ENCODE results near the gene TUBB3.

The TUBB3 gene

DNA sequence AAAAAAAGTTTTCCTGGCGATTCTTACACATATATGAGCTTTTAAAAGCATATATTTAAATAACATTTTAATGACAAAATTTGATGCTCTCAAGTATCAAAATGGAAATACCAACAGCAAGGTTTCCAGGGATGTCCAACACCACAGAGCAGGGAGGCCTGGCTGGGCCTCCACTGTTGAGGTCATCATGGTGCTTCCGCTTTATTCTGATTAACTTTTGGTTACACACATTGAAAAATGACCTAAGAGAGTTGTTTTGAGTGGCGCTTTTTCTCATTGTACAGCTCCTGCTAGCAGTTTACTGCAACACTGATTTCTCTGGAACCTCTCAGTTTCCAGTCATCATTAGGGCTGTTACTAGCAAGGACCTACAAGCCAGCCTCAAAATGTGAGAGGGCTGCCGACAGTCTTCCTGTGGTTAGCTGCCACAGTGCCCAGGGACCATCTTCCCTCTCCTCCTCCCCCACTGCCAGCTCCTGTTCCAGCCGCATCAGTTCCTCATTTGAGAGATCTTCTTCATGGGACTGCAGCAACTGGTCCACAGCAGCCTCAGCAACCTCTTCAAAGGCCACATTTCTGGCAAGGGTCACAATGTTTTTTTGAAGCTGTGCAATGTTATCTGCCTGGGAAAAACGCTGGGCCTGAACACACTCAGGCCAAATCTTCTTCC, 46.7 kb downstream of the TUBB3 start:
- DNase-seq, result no peak

DNA sequence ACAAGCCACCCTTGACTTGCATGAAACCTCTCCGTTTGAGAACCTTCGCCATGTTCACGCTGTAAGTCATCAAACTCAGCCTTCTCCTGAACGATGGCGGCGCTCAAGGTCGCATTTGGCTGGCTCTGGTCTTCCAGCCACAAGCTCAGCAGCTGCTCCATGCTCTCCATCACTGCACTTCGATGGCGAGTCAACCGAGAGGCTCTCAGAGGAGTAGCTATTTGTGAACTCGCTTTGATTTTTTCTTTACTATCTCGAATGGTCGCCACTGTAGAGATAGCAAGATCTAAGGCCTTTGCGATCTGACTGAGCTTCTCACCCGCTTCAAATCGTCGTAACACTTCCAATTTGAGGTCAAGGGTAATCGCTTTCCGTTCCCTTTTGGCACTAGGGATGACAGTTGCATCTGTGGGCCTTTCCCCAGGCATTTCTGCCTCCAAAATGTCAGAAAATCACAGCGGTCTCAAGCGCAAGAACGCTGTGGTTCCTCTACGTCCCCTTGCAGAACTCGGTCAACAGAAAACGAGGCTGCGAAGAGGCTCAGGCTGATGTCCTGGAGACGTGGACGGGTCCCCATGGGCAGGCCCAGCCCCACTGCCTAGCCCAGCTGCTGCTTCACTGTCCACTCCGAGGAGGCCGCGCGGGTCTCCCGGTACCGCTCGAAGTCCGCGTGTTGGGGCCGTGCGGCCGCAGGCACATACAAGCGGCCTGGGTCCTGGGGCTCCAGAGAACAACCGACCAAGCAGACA, 48.5 kb downstream of the TUBB3 start:
- peak; percentile 6 for DNase-seq

- DNase-seq, result peak; percentile 41
These were observed 49.4 kb downstream of the TUBB3 start for GRCh38 chr16:89972244-89973234.

DNA sequence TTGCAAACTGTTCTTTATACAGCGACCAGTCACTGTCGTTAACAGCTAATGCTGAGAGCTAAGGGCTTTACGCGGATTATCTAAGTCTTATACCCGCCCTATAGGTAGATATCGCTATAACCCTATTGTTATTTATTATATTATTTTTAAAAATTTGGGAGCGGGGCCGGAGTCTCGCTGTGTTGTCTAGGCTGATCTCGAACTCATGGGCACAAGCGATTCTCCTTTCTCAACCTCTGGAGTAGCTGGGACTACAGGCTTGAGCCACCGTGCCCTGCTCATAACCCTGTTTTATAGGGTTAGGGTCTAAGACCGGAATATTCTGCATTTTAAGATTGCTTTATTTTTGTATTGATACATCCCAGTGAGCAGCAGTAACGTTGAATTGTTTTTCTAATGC, 50.1 kb downstream of the TUBB3 start:
- DNase-seq, result no peak

DNA sequence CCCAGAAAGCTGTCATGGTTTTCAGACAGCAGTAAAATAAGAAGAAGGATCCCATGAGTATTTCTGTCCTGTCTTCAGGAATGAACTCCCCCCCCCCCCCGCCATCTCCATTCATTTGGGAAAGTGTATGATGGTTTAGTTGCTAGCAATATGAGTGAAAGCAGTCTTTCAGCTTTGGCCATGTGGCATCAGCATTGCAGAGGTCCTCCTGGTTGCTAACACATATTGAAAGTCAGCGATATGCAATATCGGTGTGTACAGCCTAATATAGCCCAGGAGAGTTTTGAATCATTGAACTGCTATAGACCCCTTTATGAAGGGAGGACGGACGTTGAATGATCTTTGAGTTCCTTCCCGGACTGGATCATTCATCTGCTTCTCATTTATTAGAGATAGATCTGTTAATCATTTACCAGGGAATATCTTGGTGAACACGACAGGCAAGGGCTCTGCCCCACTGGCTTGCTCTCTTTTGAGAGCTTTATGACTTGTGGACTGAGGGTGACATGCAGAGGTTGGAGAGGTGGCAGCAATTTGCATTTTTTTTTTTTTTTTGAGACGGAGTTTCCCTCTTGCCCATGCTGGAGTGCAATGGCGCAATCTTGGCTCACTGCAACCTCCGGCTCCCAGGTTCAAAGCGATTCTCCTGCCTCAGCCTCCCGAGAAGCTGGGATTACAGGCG, 50.7 kb downstream of the TUBB3 start:
- no peak for DNase-seq

GRCh38 chr16:89974870-89975269, 51.7 kb downstream of the TUBB3 start:
- no peak for DNase-seq

DNA sequence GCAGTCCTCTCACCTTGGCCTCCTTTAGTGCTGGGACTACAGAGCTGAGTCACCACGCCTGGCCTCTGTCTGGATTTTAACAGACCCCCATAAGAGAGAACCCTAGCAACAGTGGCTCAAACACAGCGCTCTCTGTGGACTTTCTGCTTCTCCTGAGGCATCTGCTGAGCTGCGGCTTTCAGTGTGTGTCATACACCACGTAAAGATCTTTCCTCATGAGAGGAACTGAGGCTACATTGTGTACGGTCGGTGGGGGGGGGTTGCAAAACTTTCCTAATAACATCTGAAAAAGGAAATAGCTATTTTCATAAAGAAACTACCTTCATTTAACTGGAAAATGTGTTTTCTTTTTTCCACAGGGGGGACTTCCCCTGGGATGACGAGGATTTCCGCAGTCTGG, 58.3 kb downstream of the TUBB3 start:
- no peak for DNase-seq

GRCh38 chr16:89982318-89982717, 59.2 kb downstream of the TUBB3 start:
- no peak for DNase-seq

DNA sequence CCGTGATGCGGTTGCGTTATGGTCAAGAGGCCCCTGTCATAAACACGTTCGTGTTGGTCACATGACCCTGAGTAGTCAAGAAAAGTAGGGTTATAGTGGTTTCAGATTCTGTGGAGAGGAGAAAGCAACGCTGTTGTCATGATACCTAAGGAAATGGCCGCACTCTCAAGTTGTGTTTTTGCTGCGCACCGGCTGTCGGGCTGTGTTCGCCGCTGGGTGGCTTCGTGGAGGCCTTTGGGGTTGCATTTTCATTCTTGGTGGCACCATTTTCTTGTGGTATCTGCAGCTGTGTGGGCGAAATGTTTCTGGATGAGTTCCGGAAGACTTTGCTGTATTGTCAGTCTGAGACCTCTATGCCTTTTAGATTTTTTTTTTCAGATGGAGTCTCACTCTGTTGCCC, 60.4 kb downstream of the TUBB3 start:
- DNase-seq, result no peak

- no peak for DNase-seq
These were observed 61.1 kb downstream of the TUBB3 start for GRCh38 chr16:89984216-89984615.

GRCh38 chr16:89985219-89985618, 62.1 kb downstream of the TUBB3 start:
- no peak for DNase-seq
